Bronchial epithelial cell (primary cell): Measurements from ENCODE around the gene MRGPRD. TPM values are rescaled to one million over a fixed set of nuclear protein-coding genes. Genes with fewer than 3 reads are reported as not detected.

Source experiments
- DNase-seq: peaks from one replicate; pipeline ENCODE4 v3.0.0-alpha.2; 2010; ENCODE audit warnings: low read depth
- FAIRE-seq: peaks from 2 replicates; lab custom pipeline; 2011; peaks lifted over from hg19 to GRCh38; lab: Jason Lieb, UNC
- H3K27me3 ChIP-seq: 2 replicates; pipeline ENCODE4 v1.5.1; 2011; ENCODE audit warnings: low read length; ENCODE audit not compliant: control insufficient read depth, insufficient read depth
- H3K36me3 ChIP-seq: 2 replicates; pipeline ENCODE4 v1.5.1; 2011; ENCODE audit warnings: low read length; ENCODE audit not compliant: control insufficient read depth, insufficient read depth
- H3K4me3 ChIP-seq: 2 replicates; pipeline ENCODE4 v1.5.1; 2011; ENCODE audit warnings: mild to moderate bottlenecking, low read depth, low read length, control low read depth
- total RNA-seq: library from RNA; depleted of rRNA; stranded (reverse); fragments of >200 nt; gene quantifications from 2 replicates; pipeline ENCODE4 v1.2.1, GENCODE V29; 2014
- TF ChIP-seq, protein P1 (sequence below): IDR thresholded peaks from 2 replicates; pipeline ENCODE4 v1.5.1; 2011; ENCODE audit warnings: mild to moderate bottlenecking, moderate library complexity, low read length, control low read depth, inconsistent platforms; ENCODE audit not compliant: insufficient read depth, severe bottlenecking

The MRGPRD gene
- total RNA-seq, 1 donor from 2014 or later: not detected

DNA sequence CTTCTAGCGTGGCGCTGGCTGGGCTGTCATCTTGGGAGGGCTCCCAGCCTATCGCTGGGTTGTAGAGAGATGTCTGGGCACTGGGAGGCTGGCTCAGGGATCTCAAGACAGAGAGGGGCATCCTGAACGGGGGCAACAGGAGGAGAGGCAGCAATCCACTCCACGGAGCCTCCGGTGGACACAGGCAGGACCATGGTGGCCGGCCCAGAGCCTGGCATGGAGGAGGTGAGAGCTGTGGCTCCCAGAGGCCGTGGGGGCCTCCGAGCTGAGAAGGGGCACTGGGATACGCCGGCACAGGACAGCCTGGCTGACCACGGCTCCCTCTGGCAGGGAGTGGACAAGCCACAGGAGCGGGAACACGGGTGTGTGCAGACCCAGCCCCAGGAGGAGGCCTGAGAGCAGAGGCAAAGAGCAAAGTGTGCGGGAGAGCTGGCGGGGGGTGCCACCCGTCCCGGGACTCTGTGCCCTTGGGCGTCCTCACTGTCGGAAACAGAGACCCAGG lies 23.1 kb upstream of the MRGPRD start:
- Histone ChIP-seq H3K36me3 (no peaks in the 10 kb centered on the region), H3K4me3 (no peak overlapping the region), H3K27me3 (peaks cover 1% of the 10 kb centered on the region)
- no peak for DNase-seq
- TF ChIP-seq, protein P1, sequence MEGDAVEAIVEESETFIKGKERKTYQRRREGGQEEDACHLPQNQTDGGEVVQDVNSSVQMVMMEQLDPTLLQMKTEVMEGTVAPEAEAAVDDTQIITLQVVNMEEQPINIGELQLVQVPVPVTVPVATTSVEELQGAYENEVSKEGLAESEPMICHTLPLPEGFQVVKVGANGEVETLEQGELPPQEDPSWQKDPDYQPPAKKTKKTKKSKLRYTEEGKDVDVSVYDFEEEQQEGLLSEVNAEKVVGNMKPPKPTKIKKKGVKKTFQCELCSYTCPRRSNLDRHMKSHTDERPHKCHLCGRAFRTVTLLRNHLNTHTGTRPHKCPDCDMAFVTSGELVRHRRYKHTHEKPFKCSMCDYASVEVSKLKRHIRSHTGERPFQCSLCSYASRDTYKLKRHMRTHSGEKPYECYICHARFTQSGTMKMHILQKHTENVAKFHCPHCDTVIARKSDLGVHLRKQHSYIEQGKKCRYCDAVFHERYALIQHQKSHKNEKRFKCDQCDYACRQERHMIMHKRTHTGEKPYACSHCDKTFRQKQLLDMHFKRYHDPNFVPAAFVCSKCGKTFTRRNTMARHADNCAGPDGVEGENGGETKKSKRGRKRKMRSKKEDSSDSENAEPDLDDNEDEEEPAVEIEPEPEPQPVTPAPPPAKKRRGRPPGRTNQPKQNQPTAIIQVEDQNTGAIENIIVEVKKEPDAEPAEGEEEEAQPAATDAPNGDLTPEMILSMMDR: no peak
- FAIRE-seq: no peak

DNA sequence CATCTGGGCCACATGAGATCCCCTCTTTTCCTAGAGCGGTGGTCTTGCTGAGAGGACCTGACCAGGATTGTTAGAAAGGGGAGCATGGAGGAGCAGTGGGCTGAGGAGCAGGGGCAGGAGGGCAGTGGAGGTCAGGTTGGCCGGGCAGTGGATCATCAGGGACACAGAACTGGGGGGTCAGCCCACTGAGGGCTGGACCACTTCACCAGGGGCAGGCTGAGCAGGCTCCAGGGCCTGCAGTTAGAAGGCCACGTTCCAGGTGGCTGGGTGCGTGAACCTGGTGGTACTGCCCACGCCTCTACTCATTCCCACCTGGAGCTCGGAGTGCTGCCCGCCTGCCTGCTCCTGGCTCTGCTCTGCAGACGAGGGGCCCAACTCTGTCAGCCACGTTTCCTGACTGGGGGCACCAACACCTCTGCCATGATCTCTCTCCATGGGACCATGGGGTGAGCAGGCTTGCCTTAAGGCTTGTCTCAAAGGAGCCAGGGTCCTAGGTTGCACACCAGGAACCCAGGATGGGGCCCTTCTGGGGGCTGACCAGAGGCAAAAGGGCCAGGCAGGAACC lies 22.6 kb upstream of the MRGPRD start:
- DNase-seq (no peak), FAIRE-seq (no peak)
- Histone ChIP-seq H3K27me3 (peaks cover 1% of the 10 kb centered on the region), H3K4me3 (no peak overlapping the region), H3K36me3 (no peaks in the 10 kb centered on the region)
- TF ChIP-seq, protein P1: no peak

DNA sequence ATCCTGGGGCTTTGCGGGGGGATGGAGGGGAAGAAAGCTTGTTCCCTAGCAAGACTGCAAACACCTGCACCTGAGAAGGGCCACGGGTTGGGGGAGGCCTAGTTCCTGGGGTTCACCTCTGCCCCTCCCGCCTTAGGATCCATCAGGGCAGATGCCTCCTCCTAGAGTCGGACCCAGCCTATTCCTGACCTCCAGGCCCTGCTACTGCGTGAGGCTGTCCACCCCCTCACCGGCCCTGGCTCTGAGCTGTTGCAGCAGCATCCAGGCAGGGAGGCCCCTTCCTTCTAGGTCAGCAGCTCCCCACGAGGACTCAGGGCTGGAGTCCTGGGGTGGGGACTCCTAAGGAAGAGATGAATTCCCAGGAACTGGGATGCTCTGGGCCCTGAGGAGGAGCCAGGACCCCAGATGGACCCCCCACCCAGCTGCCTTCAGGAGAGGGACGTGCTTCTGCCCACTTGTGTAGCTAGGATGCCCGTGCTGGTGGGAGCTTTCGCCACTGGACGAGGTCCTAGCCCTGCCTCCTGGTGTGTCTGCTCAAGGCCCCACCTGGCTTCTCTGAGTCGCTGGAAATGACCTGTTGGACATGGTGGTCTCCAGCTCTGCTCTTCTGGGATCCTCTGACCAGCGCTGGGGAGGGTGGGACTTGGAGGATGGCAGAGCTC lies 21.9 kb upstream of the MRGPRD start:
- peaks cover 3% of the 10 kb centered on the region for H3K27me3 ChIP-seq
- H3K4me3 ChIP-seq: no peak overlapping the region
- no peak for DNase-seq
- no peak for FAIRE-seq
- no peaks in the 10 kb centered on the region for H3K36me3 ChIP-seq
- TF ChIP-seq, protein P1: no peak

DNA sequence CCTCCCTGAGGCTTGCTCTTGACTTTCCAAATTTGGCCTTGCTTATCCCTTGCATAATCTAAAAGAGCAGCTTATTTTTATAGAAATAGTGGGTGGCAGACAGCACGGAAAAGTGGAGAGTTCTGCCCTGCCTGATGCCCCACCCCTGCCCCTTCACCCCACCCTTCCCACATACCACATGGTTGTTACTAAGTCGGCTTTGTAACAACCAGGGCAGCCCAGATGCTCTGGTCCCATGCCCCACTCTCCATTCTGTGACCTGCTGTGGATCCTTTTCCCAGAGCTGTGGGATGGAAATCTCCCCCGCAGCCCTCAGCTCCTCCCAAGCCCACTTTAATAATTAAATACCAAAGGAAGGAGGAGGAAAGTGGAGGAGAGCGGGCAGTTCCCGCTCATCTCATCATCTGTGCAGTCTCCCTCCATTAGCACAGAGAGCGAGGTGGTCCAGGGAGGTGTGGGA lies 21.4 kb upstream of the MRGPRD start:
- TF ChIP-seq, protein P1: no peak
- DNase-seq: no peak

DNA sequence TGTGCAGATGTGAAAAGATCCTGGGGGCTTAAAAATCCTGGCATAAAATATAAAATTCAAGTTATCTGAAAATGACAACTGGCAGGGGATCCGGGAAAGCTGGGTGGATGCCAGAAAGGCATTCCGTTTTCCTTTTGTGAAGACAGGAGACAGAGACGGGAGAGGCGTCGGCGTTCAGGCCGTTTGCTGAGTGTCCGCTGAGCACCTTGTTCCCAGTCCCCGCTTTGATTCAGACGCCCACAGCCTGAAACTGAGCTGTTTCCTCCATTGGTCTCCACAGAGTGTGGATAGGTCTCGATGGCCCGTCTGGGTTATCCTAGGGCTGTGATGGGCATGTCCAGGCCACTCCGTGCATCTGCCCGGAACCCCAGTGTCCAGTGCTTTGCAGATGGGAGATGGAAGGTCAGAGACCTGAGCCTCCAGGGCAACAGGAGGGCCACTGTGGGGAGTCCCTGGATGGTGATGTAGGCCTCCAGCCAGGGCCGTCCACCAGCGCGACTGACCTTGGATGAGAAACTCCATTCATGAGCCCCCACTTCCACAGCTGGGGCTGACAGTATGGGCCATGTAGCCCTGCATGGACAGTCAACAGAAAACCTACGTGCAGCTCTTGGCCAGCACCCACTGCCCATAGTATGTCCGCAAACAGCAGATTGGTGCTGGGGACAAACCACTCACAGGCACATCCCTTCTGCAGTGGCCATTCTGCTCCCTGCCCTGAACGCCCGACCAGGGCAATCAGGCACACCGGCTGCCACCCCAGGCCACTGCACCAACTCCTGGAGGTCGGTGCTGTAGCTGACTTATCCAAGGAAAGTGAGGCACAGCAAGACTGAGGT lies 20.7 kb upstream of the MRGPRD start:
- H3K27me3 ChIP-seq: peaks cover 3% of the 10 kb centered on the region
- DNase-seq (no peak), FAIRE-seq (peak; percentile 52)
- TF ChIP-seq, protein P1: no peak
- no peaks in the 10 kb centered on the region for H3K36me3 ChIP-seq
- H3K4me3 ChIP-seq: no peak overlapping the region

More for the DNA sequence above, 21.4 kb upstream of the MRGPRD start:
- no peak for FAIRE-seq
- Histone ChIP-seq H3K4me3 (no peak overlapping the region), H3K27me3 (peaks cover 3% of the 10 kb centered on the region), H3K36me3 (no peaks in the 10 kb centered on the region)
